ENCODE data around the gene GDNF.

GRCh38 chr5:37767251-37767650, 72.6 kb downstream of the GDNF start:
- TF ChIP-seq CTCF (IDR thresholded peaks at IDR 0.05), result no peak
- TF ChIP-seq EZH2 (IDR thresholded peaks at IDR 0.05; ENCODE audit: borderline replicate concordance, insufficient read depth, low read depth, low read length, poor library complexity, severe bottlenecking), result no peak
